Keratinocyte (primary cell): ENCODE measurements around the gene GOLGA2. TPM values are rescaled to one million over a fixed set of nuclear protein-coding genes. Genes with fewer than 3 reads are reported as not detected.

Source experiments
- DNase-seq: peaks from one replicate; pipeline ENCODE4 v3.0.0-alpha.2; 2011; ENCODE audit warnings: low read depth, missing footprints, low spot score
- FAIRE-seq: peaks from 2 replicates; lab custom pipeline; 2011; peaks lifted over from hg19 to GRCh38; lab: Jason Lieb, UNC
- H2AFZ ChIP-seq: 2 replicates; pipeline ENCODE4 v1.6.0; 2012; ENCODE audit warnings: low read length, control low read depth, inconsistent platforms; ENCODE audit not compliant: control insufficient read depth
- H3K27ac ChIP-seq: 2 replicates; pipeline ENCODE4 v1.5.1; 2011; ENCODE audit warnings: low read length; ENCODE audit not compliant: control insufficient read depth, insufficient read depth
- H3K27me3 ChIP-seq: 3 replicates; pipeline ENCODE4 v1.6.0; 2011; ENCODE audit warnings: low read length; ENCODE audit not compliant: control insufficient read depth, insufficient read depth; ENCODE audit errors: extremely low read depth
- H3K36me3 ChIP-seq, 2 experiments: 2 replicates in 1 of 2; 3 replicates in 1 of 2; pipeline ENCODE4 v1.5.1; 2011; ENCODE audit warnings: low read length in 2 of 2, mild to moderate bottlenecking in 1 of 2; ENCODE audit not compliant: control insufficient read depth in 2 of 2, insufficient read depth in 2 of 2; ENCODE audit errors: extremely low read depth in 1 of 2
- H3K4me1 ChIP-seq: 3 replicates; pipeline ENCODE4 v1.5.1; 2011; ENCODE audit warnings: low read length; ENCODE audit not compliant: control insufficient read depth, insufficient read depth; ENCODE audit errors: extremely low read depth
- H3K4me2 ChIP-seq: 3 replicates; pipeline ENCODE4 v1.6.0; 2011; ENCODE audit warnings: low read depth, low read length; ENCODE audit not compliant: control insufficient read depth, insufficient read depth; ENCODE audit errors: extremely low read depth
- H3K4me3 ChIP-seq, 3 experiments: fragments of 200-600 bp in 1 of 3; sonication (generic) in 1 of 3; 2 replicates in 2 of 3; 3 replicates in 1 of 3; pipeline ENCODE4 v1.5.1; 2011 to 2016; ENCODE audit warnings: low read length in 3 of 3, mild to moderate bottlenecking in 3 of 3, control low read depth in 2 of 3, inconsistent platforms in 1 of 3, low read depth in 1 of 3, mixed read lengths in 1 of 3, mixed run types in 1 of 3, moderate library complexity in 1 of 3; ENCODE audit not compliant: control insufficient read depth in 2 of 3, insufficient read depth in 2 of 3; ENCODE audit errors: extremely low read depth in 1 of 3
- H3K79me2 ChIP-seq: 2 replicates; pipeline ENCODE4 v1.6.0; 2012; ENCODE audit warnings: low read length; ENCODE audit not compliant: control insufficient read depth, insufficient read depth
- H3K9ac ChIP-seq: 3 replicates; pipeline ENCODE4 v1.6.0; 2011; ENCODE audit warnings: low read length; ENCODE audit not compliant: control insufficient read depth, insufficient read depth; ENCODE audit errors: extremely low read depth
- H3K9me1 ChIP-seq: 3 replicates; pipeline ENCODE4 v1.6.0; 2011; ENCODE audit warnings: low read length; ENCODE audit not compliant: control insufficient read depth, insufficient read depth; ENCODE audit errors: extremely low read depth
- H3K9me3 ChIP-seq: 2 replicates; pipeline ENCODE4 v1.5.1; 2012; ENCODE audit warnings: low read depth, low read length; ENCODE audit not compliant: control insufficient read depth
- H4K20me1 ChIP-seq: 3 replicates; pipeline ENCODE4 v1.6.0; 2011; ENCODE audit warnings: low read length; ENCODE audit not compliant: control insufficient read depth, insufficient read depth; ENCODE audit errors: extremely low read depth
- CTCF ChIP-seq, 3 experiments: IDR thresholded peaks in 1 of 3; conservative IDR thresholded peaks in 1 of 3; optimal IDR thresholded peaks in 1 of 3; 2 replicates in 2 of 3; 3 replicates in 1 of 3; pipeline versions ENCODE3 to v1.5.1; 2011; ENCODE audit warnings: low read length in 3 of 3, mild to moderate bottlenecking in 3 of 3, moderate library complexity in 2 of 3, control low read depth in 1 of 3, inconsistent platforms in 1 of 3; ENCODE audit not compliant: insufficient read depth in 2 of 3; ENCODE audit errors: extremely low read depth in 1 of 3
- EZH2 ChIP-seq: IDR thresholded peaks from one replicate; pipeline ENCODE4 v1.6.1; 2012; ENCODE audit warnings: inconsistent platforms, mild to moderate bottlenecking, low read length, moderate library complexity
- dilution Hi-C: fragments of 300-500 bp; cut with MboI; formaldehyde crosslinking; loops from one replicate; pipeline ENCODE4 v1.7.0; 2020; ENCODE audit warnings: low sequenced_read_pairs; ENCODE audit not compliant: extremely low pct_ligation_motif_present
- polyA plus RNA-seq, 5 experiments: library from polyadenylated mRNA; depleted of rRNA in 3 of 5; stranded (reverse) in 3 of 5; stranded (forward) in 1 of 5; unstranded in 1 of 5; fragments of >200 nt; gene quantifications; 1 replicate in 1 of 5; 2 replicates in 3 of 5; 3 replicates in 1 of 5; pipeline versions ENCODE4 v1.2.1 to v1.2.3, GENCODE V29; 2011 to 2012; ENCODE audit warnings: missing spikeins in 2 of 5, low read depth in 1 of 5, low replicate concordance in 1 of 5

The GOLGA2 gene
- polyA plus RNA-seq, 1 donor (not counting 4 experiments of a cell fraction or from before 2014, with no cell fraction given), result 41.6 TPM

- Histone ChIP-seq H2AFZ (no peak overlapping the region), H3K4me2 (no peak overlapping the region), H4K20me1 (no peaks in the 10 kb centered on the region), H3K36me3 (peaks cover 4 to 10% of the 10 kb centered on the region in 2 experiments), H3K79me2 (no peaks in the 10 kb centered on the region), H3K9me1 (no peaks in the 10 kb centered on the region), H3K9ac (no peak overlapping the region), H3K27ac (no peak overlapping the region), H3K4me3 (no peak overlapping the region), H3K27me3 (no peaks in the 10 kb centered on the region), H3K4me1 (peaks cover 30% of the 10 kb centered on the region), H3K9me3 (no peaks in the 10 kb centered on the region)
- DNase-seq (no peak), FAIRE-seq (no peak)
- TF ChIP-seq CTCF (optimal IDR thresholded peaks at IDR 0.05 in 1 of 3, IDR thresholded peaks at IDR 0.05 in 1 of 3, conservative IDR thresholded peaks at IDR 0.05 in 1 of 3; ENCODE audit: extremely low read depth in 1 of 3, insufficient read depth in 2 of 3, low read length in 3 of 3), result no peak
- dilution Hi-C loops, result no loop called here
Observed at GRCh38 chr9:128254362-128254761, 21.4 kb downstream of the GOLGA2 start.

- FAIRE-seq, result no peak
- dilution Hi-C loops, result no loop called here
- Histone ChIP-seq H3K4me3 (no peak overlapping the region), H3K79me2 (no peaks in the 10 kb centered on the region), H3K4me2 (no peak overlapping the region), H3K9me3 (no peaks in the 10 kb centered on the region), H3K27ac (no peak overlapping the region), H3K27me3 (no peaks in the 10 kb centered on the region), H3K9me1 (no peaks in the 10 kb centered on the region), H3K9ac (no peak overlapping the region), H2AFZ (no peak overlapping the region), H3K36me3 (peaks cover 4 to 9% of the 10 kb centered on the region in 2 experiments), H3K4me1 (peaks cover 30% of the 10 kb centered on the region), H4K20me1 (no peaks in the 10 kb centered on the region)
- DNase-seq, result no peak
- TF ChIP-seq EZH2 (no peak), CTCF (optimal IDR thresholded peaks at IDR 0.05 in 1 of 3, IDR thresholded peaks at IDR 0.05 in 1 of 3, conservative IDR thresholded peaks at IDR 0.05 in 1 of 3; ENCODE audit: extremely low read depth in 1 of 3, insufficient read depth in 2 of 3, low read length in 3 of 3) (no peak)
Observed at GRCh38 chr9:128253991-128254346, 21.8 kb downstream of the GOLGA2 start.
